PC-9 (cell line): ENCODE data around the gene SEC23B.

Experiments
- EZH2 ChIP-seq: fragments of 200-600 bp; sonication (generic); IDR thresholded peaks from 2 replicates; pipeline ENCODE4 v1.8.0; 2017; ENCODE audit warnings: antibody characterized with exemption, low read depth
- TF ChIP-seq, protein P1 (sequence below): fragments of 200-600 bp; sonication (generic); conservative IDR thresholded peaks from 2 replicates; pipeline ENCODE4 v1.6.1; 2017; ENCODE audit warnings: mixed run types, antibody characterized with exemption, mild to moderate bottlenecking, moderate library complexity

GRCh38 chr20:18543216-18543615 lies 35.5 kb downstream of the SEC23B start:
- TF ChIP-seq, protein P1, sequence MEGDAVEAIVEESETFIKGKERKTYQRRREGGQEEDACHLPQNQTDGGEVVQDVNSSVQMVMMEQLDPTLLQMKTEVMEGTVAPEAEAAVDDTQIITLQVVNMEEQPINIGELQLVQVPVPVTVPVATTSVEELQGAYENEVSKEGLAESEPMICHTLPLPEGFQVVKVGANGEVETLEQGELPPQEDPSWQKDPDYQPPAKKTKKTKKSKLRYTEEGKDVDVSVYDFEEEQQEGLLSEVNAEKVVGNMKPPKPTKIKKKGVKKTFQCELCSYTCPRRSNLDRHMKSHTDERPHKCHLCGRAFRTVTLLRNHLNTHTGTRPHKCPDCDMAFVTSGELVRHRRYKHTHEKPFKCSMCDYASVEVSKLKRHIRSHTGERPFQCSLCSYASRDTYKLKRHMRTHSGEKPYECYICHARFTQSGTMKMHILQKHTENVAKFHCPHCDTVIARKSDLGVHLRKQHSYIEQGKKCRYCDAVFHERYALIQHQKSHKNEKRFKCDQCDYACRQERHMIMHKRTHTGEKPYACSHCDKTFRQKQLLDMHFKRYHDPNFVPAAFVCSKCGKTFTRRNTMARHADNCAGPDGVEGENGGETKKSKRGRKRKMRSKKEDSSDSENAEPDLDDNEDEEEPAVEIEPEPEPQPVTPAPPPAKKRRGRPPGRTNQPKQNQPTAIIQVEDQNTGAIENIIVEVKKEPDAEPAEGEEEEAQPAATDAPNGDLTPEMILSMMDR, result no peak
- no peak for TF ChIP-seq EZH2
